Stimulated activated CD8-positive, alpha-beta memory T cell treated with anti-CD3 and anti-CD28 coated beads, Interleukin-7, amount 100 ng/mL, for 4 hours (primary cell): ENCODE results near the gene C9orf57.
"Not testable (repeated sequence)": the region's sequence is repeated elsewhere in the genome, so short reads cannot be mapped to it uniquely, and the experiment has no call there.

Experiments
- DNase-seq, 2 donors: peaks; one replicate each; pipeline ENCODE4 v3.0.0-alpha.2; 2020; ENCODE audit warnings: low read depth in 2 of 2

The C9orf57 gene

DNA sequence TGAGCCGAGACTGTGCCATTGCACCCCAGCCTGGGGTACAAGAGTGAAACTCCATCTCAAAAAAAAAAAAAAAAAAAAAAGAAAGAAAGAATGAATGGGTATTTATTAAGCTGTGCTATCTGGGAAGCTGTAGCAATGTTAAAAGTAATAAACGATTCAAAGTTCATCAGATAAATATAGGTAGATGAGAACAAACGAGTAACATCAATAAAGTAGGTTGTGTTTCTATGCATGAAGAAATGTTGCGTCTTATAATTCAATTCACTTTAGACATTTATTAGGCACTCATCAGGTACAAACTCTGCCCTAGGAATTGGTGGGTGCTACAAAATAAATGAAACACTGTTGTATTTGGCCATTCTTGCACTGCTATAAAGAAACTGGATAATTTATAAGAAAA lies 36.8 kb downstream of the C9orf57 start:
- no peak for DNase-seq

GRCh38 chr9:72022841-72023240 lies 37.6 kb downstream of the C9orf57 start:
- no peak for DNase-seq

GRCh38 chr9:72013292-72013760 lies 47.1 kb downstream of the C9orf57 start:
- DNase-seq: no peak

DNA sequence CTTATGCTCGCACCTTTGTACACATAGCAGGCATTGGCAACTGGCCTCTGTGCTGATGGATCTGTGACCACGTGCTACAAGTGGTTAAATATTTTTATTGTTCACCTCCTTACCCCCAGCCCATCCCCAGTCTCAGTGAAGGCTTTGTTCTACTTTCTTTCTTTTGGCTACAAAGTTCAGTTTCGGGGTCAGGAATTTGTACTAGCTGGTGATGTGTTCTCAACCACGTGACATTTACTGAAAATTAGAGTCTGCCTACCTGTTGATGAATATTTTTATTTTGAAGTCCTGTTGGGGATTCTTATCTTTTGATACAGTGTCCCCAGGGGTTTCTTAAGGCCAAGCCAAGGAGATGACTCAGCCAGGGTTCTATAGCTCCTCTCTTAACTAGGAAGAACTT lies 47.8 kb downstream of the C9orf57 start:
- no peak for DNase-seq

DNA sequence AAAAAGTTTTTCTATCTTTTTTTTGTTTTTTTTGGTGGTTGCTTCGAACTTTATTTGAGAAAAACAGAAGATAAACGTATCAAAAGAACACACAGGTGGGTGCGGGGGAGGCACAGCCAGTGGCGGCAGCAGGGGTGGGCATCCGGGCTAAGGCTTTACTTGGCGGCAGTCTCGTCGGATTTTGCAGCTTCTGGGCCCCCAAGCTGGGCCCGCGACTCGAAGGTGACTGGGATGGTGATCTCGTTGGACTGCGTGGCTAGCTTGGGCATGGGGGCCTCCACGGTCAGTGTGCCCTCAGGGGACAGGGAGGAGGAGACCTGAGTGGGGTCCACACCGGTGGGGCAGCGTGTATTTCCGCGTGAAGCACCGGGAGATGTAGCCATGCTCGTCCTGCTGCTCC lies 52.7 kb downstream of the C9orf57 start:
- not testable (repeated sequence) for DNase-seq

GRCh38 chr9:72006501-72006900 lies 53.9 kb downstream of the C9orf57 start:
- DNase-seq: no peak

DNA sequence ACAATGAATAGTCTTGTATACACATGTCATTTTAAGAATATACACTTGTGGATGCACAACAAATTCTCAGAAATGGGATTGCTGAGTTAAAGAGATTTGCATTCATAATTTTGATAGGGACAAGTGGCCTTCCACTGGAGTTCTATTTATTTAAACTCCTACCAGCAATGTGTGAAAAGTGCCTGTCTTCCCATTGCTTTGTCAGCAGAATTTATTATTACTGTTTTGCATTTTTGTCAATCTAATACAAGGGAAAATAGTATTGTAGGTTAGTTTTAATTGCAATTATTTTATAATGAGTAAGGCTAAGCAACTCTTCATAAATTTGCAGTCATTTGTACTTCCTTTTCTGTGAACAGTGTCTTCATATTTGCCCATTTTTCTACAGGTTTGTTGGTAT lies 55.0 kb downstream of the C9orf57 start:
- DNase-seq: no peak
